Sigmoid colon (tissue), 7 donors: ENCODE measurements around the gene GUK1. TPM values are rescaled to one million over a fixed set of nuclear protein-coding genes. Genes with fewer than 3 reads are reported as not detected.

Source experiments
- DNase-seq: peaks from one replicate; pipeline ENCODE4 v3.0.0-alpha.2; 2019
- H3K27ac ChIP-seq, 4 donors: fragments of 200-600 bp; sonication (generic); one replicate each; pipeline ENCODE4 v1.5.1; 2016 to 2019; ENCODE audit warnings: mild to moderate bottlenecking in 1 of 4
- H3K27me3 ChIP-seq, 3 donors: fragments of 200-600 bp; sonication (generic); one replicate each; pipeline ENCODE4 v1.5.1; 2019; ENCODE audit warnings: mild to moderate bottlenecking in 1 of 3
- H3K36me3 ChIP-seq, 4 donors: fragments of 200-600 bp; sonication (generic); one replicate each; pipeline ENCODE4 v1.5.1; 2016 to 2019
- H3K4me1 ChIP-seq, 4 donors: fragments of 200-600 bp; sonication (generic); one replicate each; pipeline ENCODE4 v1.5.1; 2017 to 2019
- H3K4me3 ChIP-seq, 4 donors: fragments of 200-600 bp; sonication (generic); one replicate each; pipeline ENCODE4 v1.5.1; 2017 to 2019; ENCODE audit warnings: mild to moderate bottlenecking in 2 of 4, moderate library complexity in 1 of 4
- H3K9me3 ChIP-seq, 4 donors: fragments of 200-600 bp in 3 of 4; sonication (generic) in 3 of 4; one replicate each; pipeline versions ENCODE4 v1.5.1 to v1.6.1; 2013 to 2019
- EP300 ChIP-seq, 4 donors: sonication (generic); formaldehyde crosslinking; IDR thresholded peaks; one replicate each; pipeline ENCODE4 v1.6.1; 2017; ENCODE audit warnings: antibody characterized with exemption in 4 of 4
- POLR2A ChIP-seq, 2 donors: fragments of 450-650 bp; IDR thresholded peaks; one replicate each; pipeline ENCODE4 v1.6.1; 2016; ENCODE audit warnings: antibody characterized with exemption in 2 of 2, mild to moderate bottlenecking in 2 of 2, moderate library complexity in 2 of 2
- POLR2AphosphoS5 ChIP-seq, 4 donors: sonication (generic); formaldehyde crosslinking; IDR thresholded peaks; one replicate each; pipeline ENCODE4 v1.6.1; 2017; ENCODE audit warnings: antibody characterized with exemption in 4 of 4
- WGBS, 2 donors: extraction: QIAGEN DNeasy Blood & Tissue Kit; methylation state at CpG; one replicate each; pipeline ENCODE4 v1.1.7; 2013; 5-methylcytosine and 5-hydroxymethylcytosine counted together
- intact Hi-C: fragments of 100-400 bp; cut with DNase I; formaldehyde crosslinking; loops from one replicate; pipeline ENCODE4 v1.15.1; 2023
- polyA plus RNA-seq, 3 donors: library from polyadenylated mRNA; stranded (reverse); fragments of 200-250 nt; gene quantifications; one replicate each; pipeline ENCODE4 v1.2.3, GENCODE V29; 2013
- small RNA-seq, 3 donors: library from RNA; depleted of rRNA; stranded (forward); fragments of <200 nt; gene quantifications; one replicate each; pipeline ENCODE3, GENCODE V24; 2016
- total RNA-seq, 4 donors: library from RNA; depleted of rRNA; stranded (reverse); fragments of >200 nt; gene quantifications; one replicate each; pipeline ENCODE4 v1.1.0, GENCODE V29; 2016
- TF ChIP-seq, protein P1 (sequence below), 4 experiments: fragments of 450-650 bp in 3 of 4; fragments of 200-600 bp in 1 of 4; IDR thresholded peaks; one replicate each; pipeline ENCODE4 v1.5.1; 2016 to 2019; ENCODE audit warnings: antibody characterized with exemption in 4 of 4, mild to moderate bottlenecking in 3 of 4, moderate library complexity in 2 of 4
- donor health status: healthy with polysubstance abuse.
- donor health status: Bipolar disorder and iron deficiency.
- donor health status: healthy.

The GUK1 gene
- total and polyA plus RNA-seq, 7 donors: 225 to 668 (median 366) TPM

DNA sequence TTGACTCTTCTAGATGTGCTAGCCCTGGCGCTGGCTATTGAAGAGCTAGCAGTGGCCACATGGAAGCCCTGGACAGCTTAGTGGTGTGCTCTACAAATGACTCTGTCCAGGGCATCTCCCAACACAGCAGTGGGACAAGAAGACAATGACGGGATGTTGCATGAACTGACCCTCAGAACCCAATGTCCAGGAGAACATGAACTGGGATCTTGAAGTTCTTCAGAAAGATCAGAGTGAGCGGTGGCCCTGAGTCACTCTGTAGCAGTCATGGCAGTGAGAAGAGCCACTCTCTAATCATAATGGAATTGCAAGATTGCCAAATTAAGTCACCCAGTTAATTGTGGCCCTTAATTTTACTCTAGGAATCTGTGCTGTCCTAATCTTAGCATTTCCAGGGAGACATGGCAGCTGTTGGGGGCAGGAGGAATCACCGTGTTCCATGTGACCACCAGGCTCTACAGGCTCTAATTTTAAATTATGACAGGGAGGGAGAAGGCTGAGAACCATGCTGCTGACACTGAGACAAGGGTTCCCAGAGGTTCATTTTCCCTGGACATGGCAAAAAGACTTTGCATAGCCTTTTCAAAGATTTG lies 57.6 kb downstream of the GUK1 start:
- TF ChIP-seq EP300 (IDR thresholded peaks at IDR 0.05) (no peak), POLR2AphosphoS5 (IDR thresholded peaks at IDR 0.05) (no peak), POLR2A (IDR thresholded peaks at IDR 0.05) (no peak)
- TF ChIP-seq, protein P1, sequence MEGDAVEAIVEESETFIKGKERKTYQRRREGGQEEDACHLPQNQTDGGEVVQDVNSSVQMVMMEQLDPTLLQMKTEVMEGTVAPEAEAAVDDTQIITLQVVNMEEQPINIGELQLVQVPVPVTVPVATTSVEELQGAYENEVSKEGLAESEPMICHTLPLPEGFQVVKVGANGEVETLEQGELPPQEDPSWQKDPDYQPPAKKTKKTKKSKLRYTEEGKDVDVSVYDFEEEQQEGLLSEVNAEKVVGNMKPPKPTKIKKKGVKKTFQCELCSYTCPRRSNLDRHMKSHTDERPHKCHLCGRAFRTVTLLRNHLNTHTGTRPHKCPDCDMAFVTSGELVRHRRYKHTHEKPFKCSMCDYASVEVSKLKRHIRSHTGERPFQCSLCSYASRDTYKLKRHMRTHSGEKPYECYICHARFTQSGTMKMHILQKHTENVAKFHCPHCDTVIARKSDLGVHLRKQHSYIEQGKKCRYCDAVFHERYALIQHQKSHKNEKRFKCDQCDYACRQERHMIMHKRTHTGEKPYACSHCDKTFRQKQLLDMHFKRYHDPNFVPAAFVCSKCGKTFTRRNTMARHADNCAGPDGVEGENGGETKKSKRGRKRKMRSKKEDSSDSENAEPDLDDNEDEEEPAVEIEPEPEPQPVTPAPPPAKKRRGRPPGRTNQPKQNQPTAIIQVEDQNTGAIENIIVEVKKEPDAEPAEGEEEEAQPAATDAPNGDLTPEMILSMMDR (IDR thresholded peaks at IDR 0.05): no peak
- no peaks in the 10 kb centered on the region for H3K36me3 ChIP-seq
- H3K9me3 ChIP-seq: peaks cover 0 to 14% (median 6%) of the 10 kb centered on the region in 4 donors
- intact Hi-C loops: no loop called here
- peak; percentile 19 for DNase-seq
- no peaks in the 10 kb centered on the region for H3K4me1 ChIP-seq
- H3K27ac ChIP-seq: no peak overlapping the region
- 94 to 96% methylated on average over 4 of the region's 4 CpGs for WGBS, 2 donors
- no peaks in the 10 kb centered on the region for H3K27me3 ChIP-seq
- no peak overlapping the region for H3K4me3 ChIP-seq

Small RNAs within 50 kb of the gene (small RNA-seq; reads per million reads assigned to genes)
- gene AL359510.1: 0 reads per million in 3 donors

Other genes with a start within 250 kb of the GUK1 start
- gene WNT9A, start 192.3 kb upstream of the GUK1 start, total RNA-seq: 10 to 100 TPM in 1 of 4 donors, 1 to 10 TPM in 3; 6.4 to 25.5 (median 8.7) TPM
- gene WNT9A, start 192.3 kb upstream of the GUK1 start, polyA plus RNA-seq: 1 to 10 TPM in 1 of 3 donors, under 1 TPM in 2; 0.23 to 2.8 (median 0.60) TPM
- gene WNT3A, start 133.3 kb upstream of the GUK1 start, total RNA-seq: not detected
- gene WNT3A, start 133.3 kb upstream of the GUK1 start, polyA plus RNA-seq: under 1 TPM in 1 of 3 donors, not detected in 2; 0.01 TPM
- gene ARF1, start 57.6 kb upstream of the GUK1 start, total RNA-seq: 100 to 1,000 TPM; 212 to 250 (median 225) TPM
- 100 to 1,000 TPM; 345 to 482 (median 479) TPM for gene ARF1, start 57.6 kb upstream of the GUK1 start, polyA plus RNA-seq
- 10 to 100 TPM in 3 of 4 donors, 1 to 10 TPM in 1; 7.8 to 18.1 (median 13.0) TPM for gene C1orf35, start 37.0 kb upstream of the GUK1 start, total RNA-seq
- gene C1orf35, start 37.0 kb upstream of the GUK1 start, polyA plus RNA-seq: 10 to 100 TPM in 1 of 3 donors, 1 to 10 TPM in 2; 8.8 to 17.9 (median 9.0) TPM
- gene MRPL55, start 31.0 kb upstream of the GUK1 start, total RNA-seq: 10 to 100 TPM; 62.0 to 90.6 (median 79.3) TPM
- gene MRPL55, start 31.0 kb upstream of the GUK1 start, polyA plus RNA-seq: 10 to 100 TPM; 53.5 to 77.4 (median 58.0) TPM
- 1 to 10 TPM; 4.2 to 6.4 (median 4.9) TPM for gene GJC2, start 9.7 kb downstream of the GUK1 start, total RNA-seq
- gene GJC2, start 9.7 kb downstream of the GUK1 start, polyA plus RNA-seq: under 1 TPM in 2 of 3 donors, not detected in 1; 0.60 to 0.99 TPM
- 10 to 100 TPM in 2 of 4 donors, 1 to 10 TPM in 2; 2.9 to 14.0 (median 7.3) TPM for gene IBA57, start 25.5 kb downstream of the GUK1 start, total RNA-seq
- 1 to 10 TPM; 3.7 to 8.0 (median 4.8) TPM for gene IBA57, start 25.5 kb downstream of the GUK1 start, polyA plus RNA-seq
- gene OBSCN, start 67.8 kb downstream of the GUK1 start, total RNA-seq: 10 to 100 TPM; 12.1 to 21.0 (median 16.3) TPM
- gene OBSCN, start 67.8 kb downstream of the GUK1 start, polyA plus RNA-seq: 10 to 100 TPM in 1 of 3 donors, 1 to 10 TPM in 1, under 1 TPM in 1; 0.92 to 13.1 (median 2.4) TPM